Lung (tissue), 12 donors: Measurements from ENCODE around the gene ASIC2. TPM values are rescaled to one million over a fixed set of nuclear protein-coding genes. Genes with fewer than 3 reads are reported as not detected.

Source experiments
- ATAC-seq: fragments of 200-7000 bp; cut with Tn5 transposase; one replicate; pipeline ENCODE4 v1.9.1; 2020; ENCODE audit warnings: moderate number of reproducible peaks; ENCODE audit not compliant: insufficient read depth, low FRiP score
- DNase-seq, 3 donors: peaks; one replicate each; pipeline ENCODE4 v3.0.0-alpha.2; 2013 to 2017
- H3K27ac ChIP-seq, 2 donors: one replicate each; pipeline ENCODE4 v1.5.1; 2013; ENCODE audit warnings: mild to moderate bottlenecking in 2 of 2, moderate library complexity in 2 of 2, control low read depth in 1 of 2, inconsistent platforms in 1 of 2, low read depth in 1 of 2, low read length in 1 of 2
- H3K27me3 ChIP-seq, 3 donors: one replicate each; pipeline ENCODE4 v1.5.1; 2013; ENCODE audit warnings: low read length in 2 of 3; ENCODE audit not compliant: control insufficient read depth in 3 of 3, insufficient read depth in 3 of 3
- H3K36me3 ChIP-seq, 4 donors: one replicate each; pipeline ENCODE4 v1.5.1; 2013; ENCODE audit warnings: low read length in 4 of 4, mild to moderate bottlenecking in 1 of 4, moderate library complexity in 1 of 4; ENCODE audit not compliant: control insufficient read depth in 4 of 4, insufficient read depth in 4 of 4
- H3K4me1 ChIP-seq, 5 donors: one replicate each; pipeline ENCODE4 v1.5.1; 2013; ENCODE audit warnings: low read length in 5 of 5, mild to moderate bottlenecking in 2 of 5, moderate library complexity in 1 of 5; ENCODE audit not compliant: control insufficient read depth in 5 of 5, insufficient read depth in 5 of 5
- H3K4me3 ChIP-seq: one replicate; pipeline ENCODE4 v1.5.1; 2013; ENCODE audit warnings: mild to moderate bottlenecking, control low read depth, moderate library complexity
- H3K9ac ChIP-seq, 2 donors: one replicate each; pipeline ENCODE4 v1.5.1; 2013; ENCODE audit warnings: low read length in 2 of 2, control low read depth in 1 of 2; ENCODE audit not compliant: insufficient read depth in 1 of 2
- H3K9me3 ChIP-seq, 4 donors: one replicate each; pipeline ENCODE4 v1.5.1; 2013; ENCODE audit warnings: low read length in 3 of 4, mild to moderate bottlenecking in 1 of 4, moderate library complexity in 1 of 4; ENCODE audit not compliant: control insufficient read depth in 4 of 4, insufficient read depth in 3 of 4
- WGBS, 2 donors: extraction: QIAGEN DNeasy Blood & Tissue Kit; methylation state at CpG; one replicate each; pipeline ENCODE4 v1.1.7; 2013; 5-methylcytosine and 5-hydroxymethylcytosine counted together
- polyA plus RNA-seq, 2 donors: library from polyadenylated mRNA; stranded (reverse); fragments of 200-250 nt; gene quantifications; one replicate each; pipeline ENCODE4 v1.2.1, GENCODE V29; 2013
- total RNA-seq, 2 donors: library from RNA; depleted of rRNA in 1 of 2; stranded (reverse); fragments of >200 nt in 1 of 2; gene quantifications; one replicate each; pipeline ENCODE4 v1.2.1, GENCODE V29; 2014 to 2021
- TF ChIP-seq, protein P1 (sequence below): IDR thresholded peaks from 2 replicates; pipeline ENCODE4 v1.5.1; 2012; ENCODE audit warnings: mild to moderate bottlenecking; ENCODE audit errors: control extremely low read depth, extremely low read depth
- donor health status: control.
- donor health status: control.
- donor health status: Bipolar disorder and iron deficiency.
- donor health status: healthy.
- donor health status: DM: yes; HTN: yes; CAD: no.

The ASIC2 gene
- total and polyA plus RNA-seq, 4 donors, result 0.03 to 0.28 (median 0.14) TPM; not detected in 1

DNA sequence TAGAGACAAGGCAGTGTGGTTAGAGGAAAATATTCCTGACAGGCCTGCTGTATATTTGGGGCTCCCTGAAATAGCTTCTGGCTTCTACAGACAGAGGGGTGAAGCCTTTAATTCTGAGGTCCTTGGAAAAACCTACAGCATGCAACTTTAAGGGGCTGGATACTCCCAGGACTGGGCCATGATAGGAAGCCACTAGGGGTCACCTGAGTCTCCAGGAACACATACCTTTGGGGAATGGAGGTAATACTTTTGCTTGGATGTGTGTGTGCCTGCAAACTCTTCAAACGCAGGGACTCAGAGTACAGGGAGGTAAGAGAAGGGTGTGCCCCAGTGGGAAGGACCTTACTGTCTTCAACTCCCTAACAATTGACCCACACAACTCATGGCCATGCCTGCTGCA lies 4.1 kb downstream of the ASIC2 start:
- Histone ChIP-seq H3K27ac (no peak overlapping the region), H3K9me3 (peaks cover 0 to 2% (median 0%) of the 10 kb centered on the region in 4 donors), H3K9ac (no peak overlapping the region), H3K4me3 (no peak overlapping the region), H3K36me3 (no peaks in the 10 kb centered on the region), H3K4me1 (peaks cover 0 to 35% (median 9%) of the 10 kb centered on the region in 5 donors), H3K27me3 (peaks cover 16 to 62% (median 40%) of the 10 kb centered on the region in 3 donors)
- DNase-seq (no peak), ATAC-seq (no peak)
- TF ChIP-seq, protein P1, sequence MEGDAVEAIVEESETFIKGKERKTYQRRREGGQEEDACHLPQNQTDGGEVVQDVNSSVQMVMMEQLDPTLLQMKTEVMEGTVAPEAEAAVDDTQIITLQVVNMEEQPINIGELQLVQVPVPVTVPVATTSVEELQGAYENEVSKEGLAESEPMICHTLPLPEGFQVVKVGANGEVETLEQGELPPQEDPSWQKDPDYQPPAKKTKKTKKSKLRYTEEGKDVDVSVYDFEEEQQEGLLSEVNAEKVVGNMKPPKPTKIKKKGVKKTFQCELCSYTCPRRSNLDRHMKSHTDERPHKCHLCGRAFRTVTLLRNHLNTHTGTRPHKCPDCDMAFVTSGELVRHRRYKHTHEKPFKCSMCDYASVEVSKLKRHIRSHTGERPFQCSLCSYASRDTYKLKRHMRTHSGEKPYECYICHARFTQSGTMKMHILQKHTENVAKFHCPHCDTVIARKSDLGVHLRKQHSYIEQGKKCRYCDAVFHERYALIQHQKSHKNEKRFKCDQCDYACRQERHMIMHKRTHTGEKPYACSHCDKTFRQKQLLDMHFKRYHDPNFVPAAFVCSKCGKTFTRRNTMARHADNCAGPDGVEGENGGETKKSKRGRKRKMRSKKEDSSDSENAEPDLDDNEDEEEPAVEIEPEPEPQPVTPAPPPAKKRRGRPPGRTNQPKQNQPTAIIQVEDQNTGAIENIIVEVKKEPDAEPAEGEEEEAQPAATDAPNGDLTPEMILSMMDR, result no peak
- 58 to 63% methylated on average over 1 of the region's 1 CpG for WGBS, 2 donors

DNA sequence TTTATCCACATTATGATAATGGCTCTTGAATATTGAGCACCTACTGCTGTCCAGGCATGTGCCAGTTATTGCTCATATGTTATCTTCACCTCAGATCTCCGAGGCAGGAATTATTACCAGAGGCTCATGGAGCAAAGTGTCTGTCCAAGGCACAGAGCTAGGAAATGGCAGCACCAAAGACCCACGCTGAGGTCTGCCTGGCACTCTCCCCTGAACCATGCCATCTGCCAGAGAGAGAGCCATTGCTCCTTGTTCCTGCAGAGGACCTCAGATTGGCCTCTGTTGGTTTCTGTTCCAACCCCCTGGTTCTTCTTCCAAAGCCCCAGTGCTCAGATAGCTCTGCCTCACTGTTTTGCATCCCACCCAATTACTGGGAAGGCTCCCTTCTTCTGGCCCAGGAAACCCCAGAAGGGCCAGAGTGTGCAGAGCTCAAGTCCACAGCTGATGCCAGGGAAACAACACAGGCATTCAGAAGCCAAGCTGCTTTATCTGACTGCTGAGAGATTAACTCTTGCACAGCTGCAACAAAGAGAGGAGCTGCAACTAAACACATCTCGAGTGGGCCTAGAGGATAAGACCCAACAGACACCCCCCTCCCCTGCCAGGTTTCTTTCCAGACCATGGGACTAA lies 5.9 kb downstream of the ASIC2 start:
- Histone ChIP-seq H3K9me3 (no peaks in the 10 kb centered on the region), H3K4me1 (peaks cover 0 to 36% (median 11%) of the 10 kb centered on the region in 5 donors), H3K27me3 (peaks cover 10 to 46% (median 31%) of the 10 kb centered on the region in 3 donors), H3K4me3 (no peak overlapping the region), H3K9ac (no peak overlapping the region), H3K36me3 (no peaks in the 10 kb centered on the region), H3K27ac (no peak overlapping the region)
- ATAC-seq, result no peak
- TF ChIP-seq, protein P1, result no peak
- 78 to 86% methylated on average over 3 of the region's 3 CpGs for WGBS, 2 donors
- peak in 1 of 3 donors; percentile 12 for DNase-seq

DNA sequence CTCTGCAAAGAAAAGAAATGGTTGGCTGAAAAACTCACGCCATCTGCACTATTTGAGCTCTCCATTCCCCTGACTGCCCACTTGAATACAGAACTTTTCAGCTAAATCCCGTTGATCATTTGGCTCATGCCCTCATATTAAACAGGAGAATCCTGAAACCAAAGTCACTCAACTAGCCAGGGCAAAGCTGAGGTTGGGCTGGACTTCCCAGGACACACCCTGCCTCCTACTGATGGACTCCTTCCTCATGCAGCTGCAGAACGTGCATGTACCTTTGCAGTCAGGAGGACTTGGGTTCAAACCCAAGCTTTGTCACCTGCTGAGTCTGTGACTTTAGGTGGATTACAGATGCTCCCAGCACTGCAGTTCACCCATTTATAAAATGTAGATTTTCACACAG lies 7.7 kb downstream of the ASIC2 start:
- Histone ChIP-seq H3K4me1 (peaks cover 0 to 34% (median 11%) of the 10 kb centered on the region in 5 donors), H3K4me3 (no peak overlapping the region), H3K27ac (no peak overlapping the region), H3K27me3 (peaks cover 0 to 34% (median 25%) of the 10 kb centered on the region in 3 donors), H3K36me3 (no peaks in the 10 kb centered on the region), H3K9ac (no peak overlapping the region), H3K9me3 (no peaks in the 10 kb centered on the region)
- TF ChIP-seq, protein P1, result no peak
- 75 to 84% methylated on average over 3 of the region's 3 CpGs for WGBS, 2 donors
- ATAC-seq (no peak), DNase-seq (peak in 1 of 3 donors; percentile 36)
